BE2C (cell line): ENCODE results near the gene KIR2DL1. TPM values are rescaled to one million over a fixed set of nuclear protein-coding genes. Genes with fewer than 3 reads are reported as not detected.
"Not testable (repeated sequence)": the region's sequence is repeated elsewhere in the genome, so short reads cannot be mapped to it uniquely, and the experiment has no call there.

Experiments
- DNase-seq: peaks from one replicate; pipeline ENCODE4 v3.0.0-alpha.2; 2020
- H3K27me3 ChIP-seq: fragments of 250-450 bp; sonication (Bioruptor Pico); 2 replicates; pipeline ENCODE4 v1.5.1; 2020; ENCODE audit warnings: mild to moderate bottlenecking
- H3K36me3 ChIP-seq: fragments of 250-450 bp; sonication (Bioruptor Pico); 2 replicates; pipeline ENCODE4 v1.5.1; 2020; ENCODE audit warnings: mild to moderate bottlenecking
- H3K4me1 ChIP-seq: fragments of 250-450 bp; sonication (Bioruptor Pico); 2 replicates; pipeline ENCODE4 v1.5.1; 2020
- H3K4me3 ChIP-seq: 2 replicates; pipeline ENCODE4 v1.5.1; 2011; ENCODE audit warnings: low read depth, low read length
- H3K9me3 ChIP-seq: fragments of 250-450 bp; sonication (Bioruptor Pico); 2 replicates; pipeline ENCODE4 v1.5.1; 2020
- polyA plus RNA-seq: library from polyadenylated mRNA; unstranded; fragments of >200 nt; gene quantifications from one replicate; pipeline ENCODE4 v1.2.1, GENCODE V29; 2012; ENCODE audit warnings: low read depth, missing spikeins; ENCODE audit not compliant: insufficient read length, insufficient read depth
- TF ChIP-seq, protein P1 (sequence below): IDR thresholded peaks from 2 replicates; pipeline ENCODE4 v1.5.1; 2012; ENCODE audit warnings: mild to moderate bottlenecking, low read depth, low read length

Gene KIR2DL1
- not detected for polyA plus RNA-seq

DNA sequence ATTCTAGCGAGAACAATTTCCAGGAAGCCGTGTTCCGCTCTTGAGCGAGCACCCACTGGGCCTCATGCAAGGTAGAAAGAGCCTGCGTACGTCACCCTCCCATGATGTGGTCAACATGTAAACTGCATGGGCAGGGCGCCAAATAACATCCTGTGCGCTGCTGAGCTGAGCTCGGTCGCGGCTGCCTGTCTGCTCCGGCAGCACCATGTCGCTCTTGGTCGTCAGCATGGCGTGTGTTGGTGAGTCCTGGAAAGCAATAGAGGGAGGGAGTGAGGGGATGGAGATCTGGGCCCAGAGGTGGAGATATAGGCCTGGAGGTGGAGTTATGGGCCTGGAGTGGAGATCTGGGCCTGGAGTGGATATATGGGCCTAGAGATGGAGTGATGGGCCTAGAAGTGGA lies at the start of gene KIR2DL1:
Gene KIR2DL1, plus strand, starts transcription at position 148 of the 400 bp plus-strand sequence. Its CDS starts 58 bp downstream, at position 206.
- H3K36me3 ChIP-seq, H3K27me3 ChIP-seq, DNase-seq, H3K4me1 ChIP-seq, H3K4me3 ChIP-seq, H3K9me3 ChIP-seq: not testable (repeated sequence)

DNA sequence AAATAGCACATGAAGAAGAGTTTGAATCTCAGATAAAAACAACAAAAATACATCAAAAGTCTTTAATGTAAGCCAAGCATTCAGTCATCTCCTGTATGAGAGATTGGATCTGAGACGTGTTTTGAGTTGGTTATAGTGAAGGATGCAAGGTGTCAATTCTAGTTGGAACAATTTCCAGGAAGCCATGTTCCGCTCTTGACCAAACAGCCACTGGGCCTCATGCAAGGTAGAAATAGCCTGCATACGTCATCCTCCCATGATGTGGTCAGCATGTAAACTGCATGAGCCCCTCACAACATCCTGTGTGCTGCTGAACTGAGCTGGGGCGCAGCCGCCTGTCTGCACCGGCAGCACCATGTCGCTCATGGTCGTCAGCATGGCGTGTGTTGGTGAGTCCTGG lies 45.5 kb upstream of the KIR2DL1 start, which contains the start of gene KIR3DL3:
Gene KIR3DL3, plus strand, starts transcription at position 301 of the 400 bp plus-strand sequence. Its CDS starts 55 bp downstream, at position 356.
- DNase-seq: no peak
- Histone ChIP-seq H3K4me3 (no peak within 1 kb of the TSS), H3K27me3 (no peaks in the 10 kb centered on the region), H3K4me1 (no peaks in the 10 kb centered on the region), H3K9me3 (no peaks in the 10 kb centered on the region), H3K36me3 (no peaks in the 10 kb centered on the region)
- TF ChIP-seq, protein P1, sequence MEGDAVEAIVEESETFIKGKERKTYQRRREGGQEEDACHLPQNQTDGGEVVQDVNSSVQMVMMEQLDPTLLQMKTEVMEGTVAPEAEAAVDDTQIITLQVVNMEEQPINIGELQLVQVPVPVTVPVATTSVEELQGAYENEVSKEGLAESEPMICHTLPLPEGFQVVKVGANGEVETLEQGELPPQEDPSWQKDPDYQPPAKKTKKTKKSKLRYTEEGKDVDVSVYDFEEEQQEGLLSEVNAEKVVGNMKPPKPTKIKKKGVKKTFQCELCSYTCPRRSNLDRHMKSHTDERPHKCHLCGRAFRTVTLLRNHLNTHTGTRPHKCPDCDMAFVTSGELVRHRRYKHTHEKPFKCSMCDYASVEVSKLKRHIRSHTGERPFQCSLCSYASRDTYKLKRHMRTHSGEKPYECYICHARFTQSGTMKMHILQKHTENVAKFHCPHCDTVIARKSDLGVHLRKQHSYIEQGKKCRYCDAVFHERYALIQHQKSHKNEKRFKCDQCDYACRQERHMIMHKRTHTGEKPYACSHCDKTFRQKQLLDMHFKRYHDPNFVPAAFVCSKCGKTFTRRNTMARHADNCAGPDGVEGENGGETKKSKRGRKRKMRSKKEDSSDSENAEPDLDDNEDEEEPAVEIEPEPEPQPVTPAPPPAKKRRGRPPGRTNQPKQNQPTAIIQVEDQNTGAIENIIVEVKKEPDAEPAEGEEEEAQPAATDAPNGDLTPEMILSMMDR: no peak

DNA sequence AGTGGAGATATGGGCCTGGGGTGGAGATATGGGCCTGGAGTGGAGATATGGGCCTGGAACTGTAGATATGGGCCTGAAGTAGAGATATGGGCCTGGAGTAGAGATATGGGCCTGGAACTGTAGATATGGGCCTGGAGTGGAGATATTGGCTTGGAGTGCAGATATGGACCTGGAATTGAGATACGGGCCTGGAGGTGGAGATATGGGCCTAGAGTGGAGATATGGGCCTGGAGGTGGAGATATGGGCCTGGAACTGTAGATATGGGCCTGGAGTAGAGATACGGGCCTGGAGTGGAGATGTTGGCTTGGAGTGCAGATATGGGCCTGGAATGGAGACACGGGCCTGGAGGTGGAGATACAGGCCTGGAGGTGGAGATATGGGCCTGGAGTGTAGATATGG lies 44.9 kb upstream of the KIR2DL1 start:
- no peak for DNase-seq
- H3K27me3 ChIP-seq: no peaks in the 10 kb centered on the region
- no peak overlapping the region for H3K4me3 ChIP-seq
- no peaks in the 10 kb centered on the region for H3K9me3 ChIP-seq
- H3K36me3 ChIP-seq: no peaks in the 10 kb centered on the region
- H3K4me1 ChIP-seq: no peaks in the 10 kb centered on the region
- TF ChIP-seq, protein P1: no peak

DNA sequence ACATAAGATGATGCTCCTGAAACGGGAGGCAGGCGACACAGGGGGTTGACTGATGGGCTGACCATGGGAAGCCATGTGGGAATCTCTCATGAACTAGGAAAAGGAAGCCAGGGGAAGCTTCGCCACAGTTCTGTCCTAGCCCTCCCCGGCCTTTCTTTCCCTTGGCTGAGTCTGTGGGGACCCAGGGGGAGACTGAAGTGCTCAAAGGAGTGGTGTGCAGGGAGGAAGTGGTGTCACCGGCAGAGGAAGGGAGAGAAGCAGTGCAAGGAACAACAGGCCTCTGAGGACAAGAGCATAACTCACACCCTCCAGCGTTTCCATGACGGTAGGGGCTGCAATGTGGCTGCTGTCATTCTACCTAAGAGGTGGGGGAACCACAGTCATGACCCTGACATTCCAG lies 44.3 kb upstream of the KIR2DL1 start:
- Histone ChIP-seq H3K36me3 (no peaks in the 10 kb centered on the region), H3K4me3 (no peak overlapping the region), H3K9me3 (no peaks in the 10 kb centered on the region), H3K27me3 (no peaks in the 10 kb centered on the region), H3K4me1 (no peaks in the 10 kb centered on the region)
- no peak for DNase-seq
- TF ChIP-seq, protein P1: no peak

DNA sequence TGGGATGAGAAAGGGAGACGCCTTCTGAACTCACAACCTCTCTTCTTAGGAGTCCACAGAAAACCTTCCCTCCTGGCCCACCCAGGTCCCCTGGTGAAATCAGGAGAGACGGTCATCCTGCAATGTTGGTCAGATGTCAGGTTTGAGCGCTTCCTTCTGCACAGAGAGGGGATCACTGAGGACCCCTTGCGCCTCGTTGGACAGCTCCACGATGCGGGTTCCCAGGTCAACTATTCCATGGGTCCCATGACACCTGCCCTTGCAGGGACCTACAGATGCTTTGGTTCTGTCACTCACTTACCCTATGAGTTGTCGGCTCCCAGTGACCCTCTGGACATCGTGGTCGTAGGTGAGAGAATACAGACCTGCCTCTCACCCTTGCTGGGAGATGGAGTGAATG lies 42.0 kb upstream of the KIR2DL1 start:
- no peak for DNase-seq
- Histone ChIP-seq H3K36me3 (no peaks in the 10 kb centered on the region), H3K4me1 (no peaks in the 10 kb centered on the region), H3K9me3 (no peaks in the 10 kb centered on the region), H3K4me3 (no peak overlapping the region), H3K27me3 (no peaks in the 10 kb centered on the region)
- TF ChIP-seq, protein P1: no peak

DNA sequence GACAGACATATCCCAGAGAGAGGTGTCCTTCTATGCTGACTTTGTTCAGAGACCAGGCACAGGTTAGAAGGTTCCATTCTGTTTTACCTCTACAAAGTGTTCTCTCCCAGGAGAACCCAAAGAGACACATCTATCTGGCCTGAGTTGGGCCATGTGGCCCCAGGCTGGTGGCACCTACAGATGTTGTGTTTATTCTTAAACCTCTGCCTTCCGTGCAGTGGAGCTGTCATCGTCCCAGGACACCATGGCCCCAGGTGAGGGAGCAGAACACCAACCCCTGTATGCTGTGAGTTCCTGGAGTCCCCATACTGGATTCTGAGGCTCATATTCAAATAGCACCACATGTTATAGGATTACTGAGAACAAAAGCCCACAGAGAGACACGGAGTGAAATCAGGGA lies 41.4 kb upstream of the KIR2DL1 start:
- H3K36me3 ChIP-seq: no peaks in the 10 kb centered on the region
- no peaks in the 10 kb centered on the region for H3K27me3 ChIP-seq
- no peak for DNase-seq
- TF ChIP-seq, protein P1: no peak
- no peaks in the 10 kb centered on the region for H3K4me1 ChIP-seq
- no peak overlapping the region for H3K4me3 ChIP-seq
- H3K9me3 ChIP-seq: no peaks in the 10 kb centered on the region
